ENCODE results near the gene INMT.

Gene INMT

DNA sequence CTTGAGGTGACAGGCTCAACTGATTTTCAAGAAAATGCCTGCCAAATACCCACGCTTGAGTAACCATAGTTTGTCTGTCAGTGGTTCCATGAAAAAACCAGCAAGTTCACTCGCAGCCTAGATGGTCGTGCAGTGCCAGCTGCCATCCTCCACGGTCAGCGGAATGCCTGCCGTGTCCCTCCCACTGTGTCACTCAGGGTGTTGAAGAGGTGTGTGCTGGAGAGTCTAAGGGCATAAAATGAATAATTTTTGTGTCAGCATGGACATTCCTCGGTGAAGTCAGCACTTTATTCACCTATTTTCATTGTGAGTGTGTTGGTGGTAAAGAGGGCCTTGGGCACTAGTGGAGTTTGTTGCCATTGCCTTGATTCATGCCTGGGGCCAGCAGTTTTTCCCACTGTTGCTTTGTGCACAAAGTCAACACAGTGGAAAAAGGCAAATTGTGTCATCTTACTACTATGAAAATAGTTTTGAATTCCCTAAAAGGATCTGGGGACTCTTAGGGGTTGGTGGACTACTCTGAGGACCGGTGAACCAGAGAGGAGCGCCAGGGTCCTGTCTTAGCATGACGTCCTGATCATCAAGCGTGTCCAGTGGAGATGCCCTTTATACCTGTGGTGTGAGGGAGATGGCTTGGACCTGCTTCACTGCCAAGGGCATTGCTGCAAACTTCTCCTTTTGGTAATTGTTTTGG is 36.9 kb downstream of the INMT start:
- Histone ChIP-seq H2AFZ (ENCODE audit: low read length) (no peak overlapping the region), H3K9me2 (replicated peaks; ENCODE audit: low read depth, low read length) (no peaks in the 10 kb centered on the region), H3K36me3 (ENCODE audit: insufficient read depth, low read length) (no peaks in the 10 kb centered on the region), H3K27me3 (ENCODE audit: insufficient read depth, low read length, poor library complexity, severe bottlenecking) (no peaks in the 10 kb centered on the region), H3K4me1 (ENCODE audit: insufficient read depth, low read length, poor library complexity, severe bottlenecking) (no peaks in the 10 kb centered on the region), H3K4me3 (ENCODE audit: low read length, poor library complexity, severe bottlenecking) (no peak overlapping the region), H3K79me2 (ENCODE audit: insufficient read depth, low read length) (no peaks in the 10 kb centered on the region), H3K9ac (ENCODE audit: low read depth, low read length, poor library complexity, severe bottlenecking) (no peak overlapping the region), H3K9me3 (ENCODE audit: insufficient read depth, low read depth, low read length) (no peaks in the 10 kb centered on the region), H4K20me1 (ENCODE audit: insufficient read depth, low read length, poor library complexity, severe bottlenecking) (no peaks in the 10 kb centered on the region), H3F3A (ENCODE audit: low read depth) (no peaks in the 10 kb centered on the region), H3K4me2 (ENCODE audit: low read depth, low read length, poor library complexity, severe bottlenecking) (no peak overlapping the region)
- TF ChIP-seq EZH2phosphoT487 (IDR thresholded peaks at IDR 0.05; ENCODE audit: borderline replicate concordance), result no peak
- TF ChIP-seq CTCF (conservative IDR thresholded peaks at IDR 0.05; ENCODE audit: low read length), result no peak

- no peaks in the 10 kb centered on the region for H3K79me2 ChIP-seq (ENCODE audit: insufficient read depth, low read length)
- no peaks in the 10 kb centered on the region for H3F3A ChIP-seq (ENCODE audit: low read depth)
- no peak overlapping the region for H2AFZ ChIP-seq (ENCODE audit: low read length)
- H3K9me2 ChIP-seq (replicated peaks; ENCODE audit: low read depth, low read length), result no peaks in the 10 kb centered on the region
- H3K4me2 ChIP-seq (ENCODE audit: low read depth, low read length, poor library complexity, severe bottlenecking), result no peak overlapping the region
- H3K27me3 ChIP-seq (ENCODE audit: insufficient read depth, low read length, poor library complexity, severe bottlenecking), result no peaks in the 10 kb centered on the region
- H3K36me3 ChIP-seq (ENCODE audit: insufficient read depth, low read length), result no peaks in the 10 kb centered on the region
- no peak overlapping the region for H3K4me3 ChIP-seq (ENCODE audit: low read length, poor library complexity, severe bottlenecking)
- no peaks in the 10 kb centered on the region for H3K9me3 ChIP-seq (ENCODE audit: insufficient read depth, low read depth, low read length)
- no peaks in the 10 kb centered on the region for H3K4me1 ChIP-seq (ENCODE audit: insufficient read depth, low read length, poor library complexity, severe bottlenecking)
- TF ChIP-seq EZH2phosphoT487 (IDR thresholded peaks at IDR 0.05; ENCODE audit: borderline replicate concordance) (no peak), CTCF (conservative IDR thresholded peaks at IDR 0.05; ENCODE audit: low read length) (no peak)
- H4K20me1 ChIP-seq (ENCODE audit: insufficient read depth, low read length, poor library complexity, severe bottlenecking), result no peaks in the 10 kb centered on the region
- no peak overlapping the region for H3K9ac ChIP-seq (ENCODE audit: low read depth, low read length, poor library complexity, severe bottlenecking)
These were observed 37.4 kb downstream of the INMT start for GRCh38 chr7:30789334-30789711.

GRCh38 chr7:30790356-30790755 is 38.4 kb downstream of the INMT start:
- TF ChIP-seq CTCF (conservative IDR thresholded peaks at IDR 0.05; ENCODE audit: low read length), result no peak
- no peak for TF ChIP-seq EZH2phosphoT487 (IDR thresholded peaks at IDR 0.05; ENCODE audit: borderline replicate concordance)
- Histone ChIP-seq H3K79me2 (ENCODE audit: insufficient read depth, low read length) (no peaks in the 10 kb centered on the region), H3K4me3 (ENCODE audit: low read length, poor library complexity, severe bottlenecking) (no peak overlapping the region), H3K9me3 (ENCODE audit: insufficient read depth, low read depth, low read length) (no peaks in the 10 kb centered on the region), H2AFZ (ENCODE audit: low read length) (no peak overlapping the region), H3K36me3 (ENCODE audit: insufficient read depth, low read length) (no peaks in the 10 kb centered on the region), H3K9ac (ENCODE audit: low read depth, low read length, poor library complexity, severe bottlenecking) (no peak overlapping the region), H3K9me2 (replicated peaks; ENCODE audit: low read depth, low read length) (no peaks in the 10 kb centered on the region), H3F3A (ENCODE audit: low read depth) (no peaks in the 10 kb centered on the region), H3K27me3 (ENCODE audit: insufficient read depth, low read length, poor library complexity, severe bottlenecking) (no peaks in the 10 kb centered on the region), H3K4me2 (ENCODE audit: low read depth, low read length, poor library complexity, severe bottlenecking) (no peak overlapping the region), H3K4me1 (ENCODE audit: insufficient read depth, low read length, poor library complexity, severe bottlenecking) (no peaks in the 10 kb centered on the region), H4K20me1 (ENCODE audit: insufficient read depth, low read length, poor library complexity, severe bottlenecking) (no peaks in the 10 kb centered on the region)
